PFSK-1 (cell line): ENCODE measurements around the gene TLR6.

Experiments
- FOXP2 ChIP-seq: optimal IDR thresholded peaks from 2 replicates; pipeline ENCODE3; 2011; ENCODE audit warnings: borderline replicate concordance, control low read depth, inconsistent platforms; ENCODE audit not compliant: insufficient read depth; ENCODE audit errors: extremely low read length, extremely low read depth
- POLR2AphosphoS5 ChIP-seq: IDR thresholded peaks from 2 replicates; pipeline ENCODE4 v1.6.1; 2012; ENCODE audit warnings: low read depth, mild to moderate bottlenecking, control low read depth, low read length, moderate library complexity
- REST ChIP-seq, 2 experiments: IDR thresholded peaks; 2 replicates each; pipeline versions ENCODE4 v1.6.1 to v1.8.0; 2011 to 2012; ENCODE audit warnings: low read depth in 2 of 2, low read length in 2 of 2, control low read depth in 1 of 2, inconsistent platforms in 1 of 2, mild to moderate bottlenecking in 1 of 2, moderate library complexity in 1 of 2; ENCODE audit not compliant: insufficient read depth in 1 of 2
- SIN3A ChIP-seq: IDR thresholded peaks from 2 replicates; pipeline ENCODE4 v1.6.1; 2012; ENCODE audit warnings: mild to moderate bottlenecking, low read length, moderate library complexity, borderline replicate concordance; ENCODE audit not compliant: insufficient read depth
- TAF1 ChIP-seq: IDR thresholded peaks from 2 replicates; pipeline ENCODE4 v1.6.1; 2012; ENCODE audit warnings: low read length, control low read depth, borderline replicate concordance; ENCODE audit not compliant: insufficient read depth

The TLR6 gene

GRCh38 chr4:38861791-38862190 is 5.2 kb upstream of the TLR6 start:
- TF ChIP-seq SIN3A, result no peak
- no peak for TF ChIP-seq TAF1
- no peak for TF ChIP-seq FOXP2

GRCh38 chr4:38860788-38861424 is 4.3 kb upstream of the TLR6 start:
- TF ChIP-seq POLR2AphosphoS5 (no peak), FOXP2 (no peak), REST (IDR thresholded peaks at IDR 0.05; ENCODE audit: insufficient read depth in 1 of 2, low read depth in 2 of 2, low read length in 2 of 2) (no peak), TAF1 (no peak), SIN3A (no peak)

GRCh38 chr4:38859501-38859900 is 2.9 kb upstream of the TLR6 start:
- TF ChIP-seq REST (IDR thresholded peaks at IDR 0.05; ENCODE audit: insufficient read depth in 1 of 2, low read depth in 2 of 2, low read length in 2 of 2) (no peak), TAF1 (no peak), SIN3A (no peak), FOXP2 (no peak), POLR2AphosphoS5 (no peak)

GRCh38 chr4:38858097-38858420 is 1.4 kb upstream of the TLR6 start:
- TF ChIP-seq POLR2AphosphoS5 (no peak), SIN3A (no peak), TAF1 (no peak), REST (IDR thresholded peaks at IDR 0.05; ENCODE audit: insufficient read depth in 1 of 2, low read depth in 2 of 2, low read length in 2 of 2) (no peak), FOXP2 (no peak)

- TF ChIP-seq POLR2AphosphoS5 (no peak), REST (IDR thresholded peaks at IDR 0.05; ENCODE audit: insufficient read depth in 1 of 2, low read depth in 2 of 2, low read length in 2 of 2) (no peak), FOXP2 (no peak), SIN3A (no peak; the same call in 1 of the 2 replicates), TAF1 (peak; percentile 68; the same call in 1 of the 2 replicates)
Observed at GRCh38 chr4:38857354-38858096, 908 bp upstream of the TLR6 start.
